HG02759 (cell line): ENCODE measurements around the gene CDK6.

Source experiments
- ATAC-seq: cut with Tn5 transposase; IDR thresholded peaks from one replicate; pipeline ENCODE4 v1.9.1; 2021; ENCODE audit warnings: mild to moderate bottlenecking, moderate library complexity; ENCODE audit not compliant: unreplicated experiment

Gene CDK6

DNA sequence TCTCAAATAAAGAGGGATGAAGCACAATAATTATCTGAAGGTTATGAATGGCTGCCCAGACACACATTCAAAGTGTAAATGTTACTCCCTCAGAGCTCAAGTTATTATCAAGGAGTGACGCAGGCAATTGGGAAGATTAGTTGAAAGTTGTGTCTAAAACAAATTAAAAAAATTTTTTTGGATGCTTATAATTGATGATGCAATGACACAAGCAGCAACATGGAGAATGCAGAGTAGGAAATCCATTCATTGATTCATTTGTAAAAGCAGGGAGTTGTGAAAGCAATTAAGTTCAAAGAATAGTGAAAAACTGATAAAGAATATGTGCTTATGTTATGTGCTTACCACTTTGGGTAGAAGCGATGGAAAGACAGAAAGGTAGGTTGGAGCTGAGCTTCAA is 120.4 kb downstream of the CDK6 start:
- no peak for ATAC-seq

DNA sequence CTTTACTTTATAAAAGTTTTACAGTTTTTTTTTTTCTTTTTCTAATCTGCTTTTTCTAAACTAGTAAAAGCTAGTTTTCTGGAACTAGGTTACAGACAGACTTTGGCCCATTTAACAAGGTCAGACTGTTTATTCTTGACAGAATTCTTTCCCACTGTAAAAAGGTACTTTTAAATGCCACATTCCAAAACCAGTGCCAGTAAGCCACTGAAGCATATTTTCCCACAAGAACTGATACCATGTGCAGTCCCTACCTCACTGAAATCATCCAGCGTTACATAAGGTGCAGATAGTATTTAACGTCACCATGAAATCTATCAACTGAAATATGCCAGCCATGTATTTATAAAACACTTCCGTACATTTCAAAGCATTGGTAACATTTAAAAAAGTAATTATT is 121.6 kb downstream of the CDK6 start:
- ATAC-seq, result no peak

DNA sequence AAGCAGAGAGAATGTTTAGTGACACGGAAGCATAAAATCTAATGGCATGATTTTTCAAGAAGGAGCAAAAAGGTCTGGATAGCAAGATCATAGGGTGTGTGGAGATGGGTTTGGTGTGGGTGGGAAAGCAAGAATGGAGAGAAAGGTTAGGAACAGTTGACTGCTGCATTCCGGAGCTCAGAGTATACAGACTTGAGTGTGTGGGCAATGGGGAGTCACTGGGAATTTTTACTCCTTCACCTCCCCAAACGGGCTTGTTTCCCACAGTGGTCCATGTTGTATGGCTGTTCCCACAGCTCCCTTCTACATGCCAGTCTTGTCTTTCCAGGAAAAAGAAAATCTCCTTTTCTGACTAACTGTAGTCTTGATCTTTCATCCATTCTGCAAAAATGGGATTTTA is 122.1 kb downstream of the CDK6 start:
- no peak for ATAC-seq

DNA sequence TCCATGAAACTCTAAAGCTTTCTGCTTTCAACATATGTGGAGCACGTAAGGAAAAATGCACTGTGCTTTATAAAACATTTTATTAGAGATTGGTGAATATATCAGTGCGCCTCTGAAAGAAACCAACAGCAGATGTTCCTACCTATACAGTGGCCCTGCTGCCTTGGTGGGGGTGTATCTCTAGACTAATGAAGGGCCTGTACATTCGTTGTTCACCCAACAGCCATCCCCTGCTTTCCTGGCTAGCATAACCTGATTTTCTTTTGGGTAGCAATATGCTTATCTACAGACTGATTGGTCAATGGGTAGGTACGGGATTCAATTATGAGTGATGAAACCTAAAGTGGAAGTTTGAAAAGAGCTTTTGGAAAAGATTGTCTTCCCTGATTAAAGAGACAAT is 126.5 kb downstream of the CDK6 start:
- no peak for ATAC-seq

- no peak for ATAC-seq
These were observed 127.2 kb downstream of the CDK6 start for GRCh38 chr7:92709150-92709549.

DNA sequence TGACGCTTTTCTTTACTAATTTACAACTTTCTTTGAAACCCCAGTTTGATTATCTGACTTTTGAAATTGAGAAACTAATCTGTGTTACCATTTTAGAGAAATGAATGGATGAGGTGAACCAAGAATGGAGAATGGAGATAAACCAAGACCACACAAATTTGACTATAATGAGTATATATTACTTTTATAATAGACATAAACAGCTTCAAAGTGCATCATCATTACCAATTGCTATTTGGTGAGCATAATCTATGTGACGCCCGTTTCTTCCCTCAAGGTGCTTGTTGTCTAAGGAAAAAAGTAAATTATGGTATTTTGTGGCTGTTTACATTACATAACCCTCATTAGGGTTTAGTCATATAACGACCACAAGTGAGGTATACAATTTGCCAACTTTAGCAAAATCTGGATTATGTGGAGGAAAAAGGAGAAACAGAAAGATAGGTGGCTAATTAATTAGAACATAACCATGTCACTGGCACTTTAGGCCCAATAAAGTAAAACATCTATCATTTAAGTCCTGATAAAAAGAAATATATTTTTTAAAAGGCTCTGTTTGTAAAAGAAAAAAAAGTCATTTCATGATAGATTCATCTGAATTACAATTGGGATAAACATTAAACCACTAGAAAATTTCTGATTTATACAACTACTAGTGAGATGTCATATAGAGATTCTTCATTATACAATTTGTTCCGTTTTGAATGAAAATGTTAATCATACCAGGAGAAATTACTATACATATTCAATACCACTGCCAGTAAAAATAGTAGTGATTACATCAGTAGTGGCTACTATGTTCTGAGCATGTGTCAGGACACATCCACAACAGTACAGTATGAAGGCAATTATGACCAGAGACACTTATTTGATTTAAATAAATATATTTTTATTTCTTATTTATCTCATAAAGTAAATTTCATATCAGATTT is 128.0 kb downstream of the CDK6 start:
- ATAC-seq, result no peak

GRCh38 chr7:92707435-92707834 is 128.9 kb downstream of the CDK6 start:
- ATAC-seq, result no peak

GRCh38 chr7:92706563-92706962 is 129.8 kb downstream of the CDK6 start:
- no peak for ATAC-seq

DNA sequence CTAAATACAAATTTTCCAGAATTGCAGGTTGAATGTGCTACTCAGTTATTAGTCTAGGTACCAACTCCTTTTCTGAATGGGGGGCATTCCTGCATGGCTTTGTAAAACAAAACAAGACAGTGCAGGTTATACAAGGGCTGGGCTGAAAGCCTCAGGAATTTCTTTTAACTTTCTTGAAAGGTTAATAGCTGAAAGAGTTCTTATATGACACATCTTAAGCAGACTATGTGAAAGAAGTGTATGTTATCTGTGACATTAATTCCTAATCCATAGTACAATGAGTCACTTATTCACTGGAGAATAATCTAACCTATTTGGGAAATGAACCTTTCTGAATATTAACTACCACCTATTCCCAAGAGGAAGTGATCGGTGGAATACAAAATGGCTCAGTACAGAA is 130.5 kb downstream of the CDK6 start:
- no peak for ATAC-seq

DNA sequence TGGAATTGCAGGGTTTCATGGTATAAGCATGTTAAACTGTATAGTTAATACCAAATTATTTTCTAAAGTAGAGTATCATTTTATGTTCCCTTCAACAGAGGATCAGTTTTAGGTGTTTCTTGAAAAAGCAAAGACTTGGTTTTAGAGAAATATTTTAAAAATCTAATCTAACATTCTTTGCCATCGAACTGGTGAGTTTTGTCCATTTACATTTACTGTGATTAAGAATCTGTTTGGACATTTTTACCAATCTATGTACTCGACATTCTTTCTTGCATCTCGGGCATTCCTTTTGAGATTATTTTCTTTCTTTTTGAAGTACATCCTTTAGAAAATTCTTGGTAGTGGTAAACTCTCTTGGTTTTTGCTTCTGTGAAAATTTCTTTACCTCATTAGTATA is 131.5 kb downstream of the CDK6 start:
- no peak for ATAC-seq

DNA sequence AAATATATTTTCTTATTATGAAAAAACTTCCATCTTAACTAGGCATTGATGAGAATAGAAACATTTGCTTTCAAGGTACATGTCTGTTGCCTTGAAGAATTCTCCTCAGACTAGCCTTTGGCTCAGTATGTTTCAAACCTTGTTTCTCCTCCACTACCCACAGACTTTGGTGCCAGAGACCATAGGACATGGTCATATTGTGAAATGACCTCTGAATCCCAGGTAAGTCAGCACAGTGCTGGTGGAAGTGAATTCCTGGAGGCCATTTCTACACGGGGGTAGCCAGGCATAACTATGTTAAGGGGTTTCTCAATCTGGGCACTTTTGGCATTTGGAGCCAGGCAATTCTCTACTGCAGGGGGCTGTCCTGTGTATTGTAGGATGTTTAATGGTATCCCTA is 133.8 kb downstream of the CDK6 start:
- ATAC-seq, result no peak

GRCh38 chr7:92699966-92700514 is 136.3 kb downstream of the CDK6 start:
- no peak for ATAC-seq

DNA sequence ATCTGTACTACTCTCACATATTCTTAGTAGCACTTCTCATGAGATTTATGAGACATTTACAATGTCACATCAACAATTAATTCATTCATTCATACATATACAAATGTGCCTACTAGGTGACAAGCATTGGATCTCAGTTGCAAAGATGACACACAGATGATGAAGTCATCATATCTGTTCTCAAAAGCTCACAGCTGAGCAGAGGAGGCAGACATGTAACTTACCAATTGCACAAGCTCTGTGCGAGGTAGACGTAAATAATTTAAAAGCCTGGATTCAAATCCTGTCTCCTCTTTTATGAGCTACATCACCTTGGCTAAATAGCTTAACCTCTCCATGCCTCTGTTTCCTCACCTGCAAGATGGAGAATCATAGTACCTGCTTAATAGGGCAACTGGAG is 136.8 kb downstream of the CDK6 start:
- no peak for ATAC-seq

DNA sequence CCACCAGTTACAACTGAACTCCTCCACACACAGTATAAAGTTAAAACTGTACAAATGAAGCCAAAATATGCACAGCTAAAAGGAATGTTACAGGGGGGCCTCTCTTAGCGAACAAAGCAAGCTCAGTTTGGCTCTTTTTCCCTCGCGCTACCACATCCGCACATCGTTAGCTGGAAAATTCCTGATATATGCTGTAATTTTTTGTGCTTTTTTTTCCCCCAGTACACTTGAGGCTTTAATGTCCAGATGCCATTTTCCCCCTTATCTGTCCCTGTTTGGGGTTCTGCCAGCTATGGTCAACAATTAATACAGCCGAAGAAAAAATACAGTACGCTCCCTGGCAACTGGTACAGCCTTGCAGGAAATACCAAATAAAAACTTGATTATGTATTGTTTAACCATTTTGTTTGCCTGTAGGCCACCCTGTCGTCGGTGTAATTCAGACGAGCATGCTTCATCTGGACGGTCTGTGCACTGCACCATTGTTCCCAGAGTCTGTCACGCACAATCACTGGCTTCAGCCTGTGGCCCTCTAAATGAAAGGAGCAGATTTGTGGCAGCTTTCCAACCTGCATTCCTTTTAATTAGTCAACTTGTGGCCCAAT is 138.0 kb downstream of the CDK6 start:
- ATAC-seq, result no peak

DNA sequence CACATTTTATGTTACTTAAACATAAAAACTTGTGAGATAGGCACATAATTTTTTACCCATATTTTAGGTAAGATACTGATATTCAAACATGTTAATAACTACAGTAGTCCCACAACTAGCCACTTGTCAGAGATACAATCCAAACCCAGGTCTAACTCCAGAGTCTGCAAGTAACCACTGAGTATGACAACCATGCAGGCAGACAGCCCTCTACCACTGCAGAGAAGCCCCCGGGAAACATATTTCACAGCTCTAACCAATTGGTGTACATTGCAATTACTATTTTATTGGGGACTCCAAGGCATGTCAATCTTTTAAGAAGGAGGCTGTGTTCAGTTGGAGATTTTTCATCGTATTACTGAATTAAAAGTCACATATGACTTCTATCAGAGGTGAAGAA is 139.0 kb downstream of the CDK6 start:
- no peak for ATAC-seq

GRCh38 chr7:92697012-92697411 is 139.4 kb downstream of the CDK6 start:
- ATAC-seq, result no peak

DNA sequence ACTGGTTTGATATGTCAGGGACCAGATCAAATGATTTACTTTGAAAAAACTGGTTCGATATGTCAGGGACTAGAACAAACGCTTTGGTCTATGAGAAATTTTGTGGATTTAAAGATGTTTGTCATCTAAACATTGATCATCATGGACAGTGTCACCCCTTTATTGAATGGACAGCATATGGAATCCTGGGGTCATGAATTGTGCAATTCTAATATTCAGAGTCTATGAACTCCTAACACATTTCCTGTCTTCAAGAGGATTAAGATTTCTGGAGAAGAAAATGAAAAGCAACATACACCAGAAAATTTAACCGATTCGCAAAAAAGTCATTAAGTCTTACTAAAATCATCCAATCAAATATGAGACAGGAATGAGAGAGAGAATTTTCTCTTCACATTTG is 139.8 kb downstream of the CDK6 start:
- ATAC-seq, result no peak

DNA sequence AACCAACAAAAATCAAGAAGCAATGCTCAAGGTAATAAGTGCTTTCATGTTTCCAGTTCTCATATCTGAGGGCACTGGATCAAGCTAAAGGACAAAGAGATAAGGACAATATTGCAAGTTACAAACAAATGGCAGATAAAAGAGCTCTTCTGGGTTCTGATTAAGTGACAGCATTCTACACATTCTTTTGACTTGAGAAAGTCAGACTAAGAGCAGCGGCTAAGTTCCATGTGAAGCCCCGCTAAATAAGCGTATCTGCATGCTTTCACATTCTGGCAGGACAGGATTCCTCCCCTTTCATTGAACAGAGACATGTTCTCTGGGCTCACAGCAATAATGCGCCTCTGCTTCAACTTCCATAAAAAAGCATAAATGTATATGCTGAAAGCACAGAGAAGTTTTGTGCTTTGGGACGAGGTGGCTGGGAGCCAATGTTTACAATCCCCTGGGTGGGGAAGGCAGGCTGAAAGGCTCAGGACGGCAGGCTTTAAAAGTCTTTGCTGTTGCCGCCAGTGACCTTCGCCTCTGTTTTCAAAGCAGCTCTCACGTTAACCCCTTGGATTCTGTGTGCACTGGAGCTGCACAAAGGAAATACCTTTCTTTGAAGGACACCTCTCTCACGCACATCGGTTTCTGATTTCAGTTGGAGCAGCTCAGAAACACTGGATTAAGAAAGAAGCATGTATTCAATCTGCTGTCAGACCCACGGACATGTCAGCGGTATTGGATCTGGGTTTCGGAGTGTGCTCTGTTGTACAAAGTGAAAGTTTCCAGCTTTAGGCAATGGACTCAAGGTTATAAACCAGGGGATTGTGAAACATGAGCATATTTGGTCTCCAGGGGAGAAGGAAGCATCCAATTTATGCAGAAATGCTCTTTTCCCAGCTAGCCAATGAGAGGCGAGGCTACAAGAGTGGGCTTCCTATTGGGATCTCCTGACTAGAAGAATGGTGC is 140.8 kb downstream of the CDK6 start:
- no peak for ATAC-seq

GRCh38 chr7:92694211-92694610 is 142.2 kb downstream of the CDK6 start:
- ATAC-seq, result no peak

DNA sequence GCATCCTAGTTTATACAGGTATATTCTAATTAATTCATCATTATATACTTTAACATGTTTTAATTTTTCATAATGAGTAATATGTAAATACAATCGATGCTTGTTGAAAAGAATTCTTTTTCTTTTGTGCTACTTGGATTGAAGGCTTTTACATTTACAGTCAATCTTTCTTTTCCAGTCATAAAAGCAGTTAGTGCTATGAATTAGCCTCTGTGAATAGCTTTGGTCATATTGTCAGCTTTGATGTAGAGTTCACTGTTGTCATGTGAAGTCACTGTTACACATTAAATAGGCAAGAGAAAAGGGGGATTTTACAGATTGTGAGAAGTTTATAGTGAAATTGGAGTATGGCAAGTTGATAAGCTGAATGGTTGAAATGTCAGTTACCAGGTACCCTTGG is 142.9 kb downstream of the CDK6 start:
- no peak for ATAC-seq

GRCh38 chr7:92691578-92691977 is 144.8 kb downstream of the CDK6 start:
- ATAC-seq, result peak; percentile 83
